Activated CD8-positive, alpha-beta T cell treated with anti-CD3 and anti-CD28 coated beads, Interleukin-2, amount 10 ng/mL, durations not matched to agents 7 days and 5 days (primary cell): ENCODE measurements around the gene WDTC1. TPM values are rescaled to one million over a fixed set of nuclear protein-coding genes. Genes with fewer than 3 reads are reported as not detected.

ENCODE experiments used
- ATAC-seq: fragments of 150-1000 bp; cut with Tn5 transposase; one replicate; pipeline ENCODE4 v1.10.0; 2021; ENCODE audit warnings: moderate library complexity
- CTCF ChIA-PET: fragments of 350-600 bp; sonication (Branson Sonifier 250); formaldehyde crosslinking; loops from one replicate; lab custom pipeline; 2021; ENCODE audit warnings: antibody characterized with exemption; lab: Charles Lee
- POLR2A ChIA-PET: fragments of 350-600 bp; sonication (Branson Sonifier 250); formaldehyde crosslinking; loops from one replicate; lab custom pipeline; 2021; ENCODE audit warnings: antibody characterized with exemption; lab: Charles Lee
- DNase-seq: peaks from one replicate; pipeline ENCODE4 v3.0.0-alpha.2; 2020
- H3K27ac Mint-ChIP-seq: one replicate; pipeline ENCODE4 v1.8.0; 2021; ENCODE audit warnings: mild to moderate bottlenecking, mixed read lengths
- H3K27me3 Mint-ChIP-seq: one replicate; pipeline ENCODE4 v1.8.0; 2021; ENCODE audit warnings: low read depth, mixed read lengths
- H3K36me3 Mint-ChIP-seq: one replicate; pipeline ENCODE4 v1.8.0; 2021; ENCODE audit warnings: low read depth, mixed read lengths
- H3K4me1 Mint-ChIP-seq: one replicate; pipeline ENCODE4 v1.8.0; 2021; ENCODE audit warnings: low read depth, mixed read lengths
- H3K4me3 Mint-ChIP-seq: one replicate; pipeline ENCODE4 v1.8.0; 2021; ENCODE audit warnings: mild to moderate bottlenecking, mixed read lengths
- H3K9me3 Mint-ChIP-seq: one replicate; pipeline ENCODE4 v1.8.0; 2022; ENCODE audit warnings: mixed read lengths; ENCODE audit not compliant: insufficient read depth
- total RNA-seq, 2 experiments: library from RNA; stranded (reverse); gene quantifications; one replicate each; pipeline ENCODE4 v1.2.3, GENCODE V29; 2021

The WDTC1 gene
- total RNA-seq, 2 experiments from 2014 or later = 24.7 to 25.0 TPM

GRCh38 chr1:27303509-27303908 is 69.1 kb downstream of the WDTC1 start:
- POLR2A ChIA-PET = no interaction called here
- no peaks in the 10 kb centered on the region for H3K36me3 Mint-ChIP-seq

DNA sequence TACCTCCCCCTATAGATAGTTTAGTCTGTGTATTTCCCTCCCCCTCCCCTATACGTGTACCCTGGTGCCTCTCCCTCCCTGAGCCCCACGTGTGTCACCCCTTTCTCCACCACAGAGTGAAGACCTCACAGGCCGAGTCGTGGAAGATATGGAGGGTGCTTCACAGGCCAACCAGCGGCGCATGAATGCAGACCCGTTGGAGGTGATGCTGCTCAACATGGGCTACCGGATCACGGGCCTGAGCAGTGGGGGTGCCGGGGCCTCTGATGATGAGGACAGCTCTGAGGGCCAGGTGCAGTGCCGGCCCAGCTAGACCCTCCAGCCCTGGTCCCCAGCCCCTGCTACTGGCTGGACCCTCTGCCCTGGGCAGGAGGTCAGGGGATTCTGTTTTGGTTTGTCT is 71.6 kb downstream of the WDTC1 start:
- ChIA-PET POLR2A (no interaction called here), CTCF (interaction anchor here (1.3 kb wide), 1 partner anchor 26 kb away, joined by 4 read pairs; no protein-coding TSS in a partner anchor)
- Mint-ChIP-seq H3K27me3 (no peaks in the 10 kb centered on the region), H3K9me3 (no peaks in the 10 kb centered on the region), H3K27ac (no peak overlapping the region), H3K36me3 (no peaks in the 10 kb centered on the region), H3K4me3 (no peak overlapping the region), H3K4me1 (no peaks in the 10 kb centered on the region)
- no peak for DNase-seq
- ATAC-seq = peak; percentile 19

More at GRCh38 chr1:27303509-27303908, 69.1 kb downstream of the WDTC1 start:
- ATAC-seq = no peak
- CTCF ChIA-PET = interaction anchor here (1.6 to 10.6 kb wide), 4 partner anchors 20 to 303 kb away, joined by 5 to 266 read pairs (median 84); partner anchors contain the start of gene AHDC1
- Mint-ChIP-seq H3K27me3 (no peaks in the 10 kb centered on the region), H3K4me3 (no peak overlapping the region), H3K27ac (no peak overlapping the region), H3K9me3 (no peaks in the 10 kb centered on the region), H3K4me1 (no peaks in the 10 kb centered on the region)
- DNase-seq = no peak

GRCh38 chr1:27306892-27307761 is 72.7 kb downstream of the WDTC1 start:
- ATAC-seq (no peak), DNase-seq (no peak)
- ChIA-PET POLR2A (no interaction called here), CTCF (interaction anchor here (0.9 to 8.3 kb wide), 7 partner anchors 9 to 300 kb away, joined by 3 to 128 read pairs (median 4); partner anchors contain the start of genes GPR3 and MAP3K6)
- Mint-ChIP-seq H3K27me3 (no peaks in the 10 kb centered on the region), H3K36me3 (no peaks in the 10 kb centered on the region), H3K9me3 (no peaks in the 10 kb centered on the region), H3K4me3 (no peak overlapping the region), H3K27ac (peak overlapping the region; percentile 34), H3K4me1 (no peaks in the 10 kb centered on the region)

DNA sequence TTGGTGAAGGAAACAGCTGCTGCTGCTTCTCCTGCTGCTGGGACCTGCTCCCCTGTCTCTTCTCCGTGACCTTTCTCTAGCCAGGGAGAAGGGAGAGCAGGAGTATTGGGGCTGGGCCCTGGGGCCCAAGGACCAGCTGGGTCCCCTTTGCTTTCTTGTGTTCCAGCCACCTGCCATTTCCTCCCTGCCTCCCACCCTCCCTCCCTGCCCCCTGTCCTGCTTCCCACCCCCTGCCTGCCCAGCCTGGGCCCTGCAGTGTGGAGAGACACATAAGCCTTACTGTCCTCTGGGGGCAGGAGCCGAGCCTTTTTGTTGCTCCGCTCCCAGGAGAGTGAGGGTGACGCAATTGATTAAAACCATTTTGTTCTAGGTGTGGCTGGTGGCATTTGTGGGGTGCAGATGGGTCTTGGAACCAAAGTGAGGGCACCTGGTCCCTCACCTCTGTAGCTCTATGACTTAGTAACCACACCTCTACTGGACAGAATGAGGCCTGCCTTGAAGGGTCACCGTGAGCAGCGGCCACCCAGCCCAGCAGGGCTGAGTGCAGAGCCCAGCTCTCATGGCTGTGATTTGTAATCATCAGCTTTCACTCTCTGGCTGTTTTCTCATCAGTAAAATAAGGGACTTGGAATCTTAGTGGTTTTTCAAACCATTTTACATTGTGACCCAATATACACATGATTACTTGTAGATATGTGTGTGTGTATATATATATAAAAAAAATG is 73.6 kb downstream of the WDTC1 start:
- no peak for DNase-seq
- peaks cover 3% of the 10 kb centered on the region for H3K27me3 Mint-ChIP-seq
- no peaks in the 10 kb centered on the region for H3K4me1 Mint-ChIP-seq
- CTCF ChIA-PET = interaction anchor here (0.9 to 8.3 kb wide), 12 partner anchors 10 to 299 kb away, joined by 3 to 128 read pairs (median 3); partner anchors contain the start of genes GPR3 and MAP3K6
- H3K9me3 Mint-ChIP-seq = no peaks in the 10 kb centered on the region
- H3K36me3 Mint-ChIP-seq = no peaks in the 10 kb centered on the region
- POLR2A ChIA-PET = no interaction called here
- ATAC-seq = no peak
- no peak overlapping the region for H3K4me3 Mint-ChIP-seq
- no peak overlapping the region for H3K27ac Mint-ChIP-seq

- Mint-ChIP-seq H3K36me3 (no peaks in the 10 kb centered on the region), H3K27me3 (peaks cover 7% of the 10 kb centered on the region), H3K4me3 (no peak overlapping the region), H3K9me3 (no peaks in the 10 kb centered on the region), H3K27ac (no peak overlapping the region), H3K4me1 (no peaks in the 10 kb centered on the region)
- ChIA-PET POLR2A (interaction anchor here (1.0 kb wide), 1 partner anchor 13 kb away, joined by 3 read pairs; no protein-coding TSS in a partner anchor), CTCF (interaction anchor here (1.1 to 8.3 kb wide), 4 partner anchors 16 to 74 kb away, joined by 3 to 128 read pairs (median 6); partner anchors contain the start of gene SYTL1)
- DNase-seq (no peak), ATAC-seq (no peak)
Measured at GRCh38 chr1:27314169-27314568, 79.7 kb downstream of the WDTC1 start.

- DNase-seq (no peak), ATAC-seq (no peak)
- no peaks in the 10 kb centered on the region for H3K4me1 Mint-ChIP-seq
- H3K27ac Mint-ChIP-seq = no peak overlapping the region
- H3K27me3 Mint-ChIP-seq = peaks cover 7% of the 10 kb centered on the region
- ChIA-PET CTCF (interaction anchor here (0.8 to 8.3 kb wide), 3 partner anchors 14 to 18 kb away, joined by 3 to 128 read pairs (median 5); no protein-coding TSS in a partner anchor), POLR2A (interaction anchor here (1.0 kb wide), 1 partner anchor 12 kb away, joined by 3 read pairs; no protein-coding TSS in a partner anchor)
- H3K9me3 Mint-ChIP-seq = no peaks in the 10 kb centered on the region
- no peak overlapping the region for H3K4me3 Mint-ChIP-seq
- no peaks in the 10 kb centered on the region for H3K36me3 Mint-ChIP-seq
Measured at GRCh38 chr1:27314737-27315136, 80.3 kb downstream of the WDTC1 start.

GRCh38 chr1:27316860-27317259 is 82.4 kb downstream of the WDTC1 start:
- H3K27ac Mint-ChIP-seq = no peak overlapping the region
- CTCF ChIA-PET = interaction anchor here (0.9 to 3.3 kb wide), 7 partner anchors 16 to 80 kb away, joined by 3 to 12 read pairs (median 4); no protein-coding TSS in a partner anchor
- no peak overlapping the region for H3K4me3 Mint-ChIP-seq
- ATAC-seq (no peak), DNase-seq (no peak)
- H3K4me1 Mint-ChIP-seq = peaks cover 6% of the 10 kb centered on the region
- POLR2A ChIA-PET = no interaction called here
- H3K36me3 Mint-ChIP-seq = no peaks in the 10 kb centered on the region
- H3K27me3 Mint-ChIP-seq = peaks cover 7% of the 10 kb centered on the region
- H3K9me3 Mint-ChIP-seq = no peaks in the 10 kb centered on the region

DNA sequence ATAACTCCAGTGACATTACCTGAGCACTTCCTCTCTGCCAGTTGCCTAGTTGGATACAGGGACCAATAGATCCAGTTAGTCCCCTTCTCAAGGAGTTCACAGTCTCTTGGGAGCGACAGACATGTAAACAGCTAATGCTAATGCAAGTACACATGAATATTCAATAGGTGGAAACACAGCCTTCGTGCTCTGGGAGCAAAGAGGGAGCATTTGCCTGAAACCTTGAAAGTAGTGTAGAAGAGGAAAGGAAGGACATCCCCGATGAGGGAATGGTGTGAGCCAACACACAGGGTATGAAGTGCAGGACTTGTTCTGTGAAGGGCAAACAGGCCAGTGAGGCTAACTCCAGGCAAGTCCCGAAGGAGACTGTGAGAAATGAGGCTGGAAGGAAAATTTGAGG is 83.7 kb downstream of the WDTC1 start:
- Mint-ChIP-seq H3K27me3 (peaks cover 4% of the 10 kb centered on the region), H3K27ac (no peak overlapping the region), H3K4me3 (no peak overlapping the region), H3K4me1 (peaks cover 12% of the 10 kb centered on the region), H3K36me3 (no peaks in the 10 kb centered on the region), H3K9me3 (no peaks in the 10 kb centered on the region)
- DNase-seq = no peak
- no peak for ATAC-seq
- CTCF ChIA-PET = interaction anchor here (0.6 to 3.3 kb wide), 4 partner anchors 14 to 76 kb away, joined by 3 to 12 read pairs (median 8); no protein-coding TSS in a partner anchor
- POLR2A ChIA-PET = interaction anchor here (1.7 kb wide), 1 partner anchor 9 kb away, joined by 6 read pairs; no protein-coding TSS in a partner anchor

DNA sequence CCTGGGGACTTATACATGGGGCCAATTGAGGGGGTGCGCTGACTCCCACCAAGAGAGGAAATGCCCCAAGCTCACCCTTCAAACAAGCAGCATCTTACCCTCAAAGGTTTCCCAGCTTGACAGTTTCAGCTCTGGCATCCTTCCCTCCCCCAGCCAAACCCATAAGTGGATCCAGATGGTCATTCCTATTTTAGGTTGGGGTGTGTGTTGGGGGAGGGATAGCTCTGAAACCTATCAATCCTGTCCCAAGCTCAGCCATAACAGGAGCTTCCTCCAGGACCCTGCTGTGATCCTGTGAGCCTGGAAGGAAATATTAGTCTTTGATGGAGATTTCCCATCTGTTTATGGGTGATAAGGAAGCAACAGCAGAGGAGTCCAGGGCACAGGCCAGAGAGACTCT is 84.2 kb downstream of the WDTC1 start:
- H3K4me1 Mint-ChIP-seq = peaks cover 16% of the 10 kb centered on the region
- DNase-seq = no peak
- H3K36me3 Mint-ChIP-seq = no peaks in the 10 kb centered on the region
- H3K27me3 Mint-ChIP-seq = peaks cover 4% of the 10 kb centered on the region
- POLR2A ChIA-PET = interaction anchor here (1.7 kb wide), 1 partner anchor 9 kb away, joined by 6 read pairs; no protein-coding TSS in a partner anchor
- H3K4me3 Mint-ChIP-seq = no peak overlapping the region
- H3K9me3 Mint-ChIP-seq = no peaks in the 10 kb centered on the region
- H3K27ac Mint-ChIP-seq = no peak overlapping the region
- CTCF ChIA-PET = interaction anchor here (0.6 to 3.3 kb wide), 4 partner anchors 14 to 76 kb away, joined by 3 to 12 read pairs (median 8); no protein-coding TSS in a partner anchor
- no peak for ATAC-seq

- Mint-ChIP-seq H3K27ac (peak within 1 kb of the TSS; percentile 97), H3K27me3 (peaks cover 4% of the 10 kb centered on the region), H3K36me3 (peaks cover 23% of the 10 kb centered on the region), H3K4me3 (peak within 1 kb of the TSS; percentile 98), H3K9me3 (no peaks in the 10 kb centered on the region), H3K4me1 (peaks cover 37% of the 10 kb centered on the region)
- DNase-seq = peak; percentile 97
- peak; percentile 97 for ATAC-seq
- POLR2A ChIA-PET = interaction anchor here (0.7 to 2.2 kb wide), 5 partner anchors 13 to 43 kb away, joined by 3 to 6 read pairs (median 5); partner anchors contain the start of gene SYTL1
- CTCF ChIA-PET = interaction anchor here (0.8 to 2.9 kb wide), 9 partner anchors 11 to 285 kb away, joined by 3 to 40 read pairs (median 5); partner anchors contain the start of genes MAP3K6 and SYTL1
Measured at GRCh38 chr1:27321813-27322568, 87.6 kb downstream of the WDTC1 start, which contains the start of gene TMEM222. Gene TMEM222, plus strand, starts transcription at chr1:27322163. Its CDS starts 35 bp downstream, at chr1:27322198.
